Measurements from ENCODE around the gene HLA-DQB2.

Gene HLA-DQB2

DNA sequence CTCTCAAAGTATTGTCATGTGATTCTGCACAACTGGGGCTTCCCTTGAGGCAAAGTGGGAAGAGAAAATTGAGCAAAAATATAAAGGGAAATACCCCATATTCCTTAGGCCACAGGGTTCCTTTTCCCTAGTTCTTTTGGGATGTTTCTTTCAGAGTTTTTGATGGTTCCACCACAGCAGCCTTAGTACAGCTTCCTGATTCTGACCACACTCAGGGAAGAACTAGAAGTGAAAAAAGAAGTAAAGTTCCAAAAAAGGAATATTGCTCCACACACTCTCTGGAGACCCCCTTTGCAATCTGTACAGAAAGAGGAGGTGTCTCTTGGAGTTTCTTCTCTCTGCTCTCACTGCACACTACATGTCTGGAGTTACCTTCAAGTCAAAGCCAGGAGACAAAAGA, 50.1 kb downstream of the HLA-DQB2 start:
- no peak for DNase-seq
- TF ChIP-seq GATA1 (IDR thresholded peaks at IDR 0.05; ENCODE audit: low read depth, low read length): no peak
- TF ChIP-seq POLR2A (IDR thresholded peaks at IDR 0.05; ENCODE audit: low read length): no peak

- TF ChIP-seq GATA1 (IDR thresholded peaks at IDR 0.05; ENCODE audit: low read depth, low read length): no peak
- no peak for TF ChIP-seq POLR2A (IDR thresholded peaks at IDR 0.05; ENCODE audit: low read length)
- no peak for DNase-seq
These were observed 53.7 kb downstream of the HLA-DQB2 start for GRCh38 chr6:32709625-32710024.

Measured in erythroblast (primary cell).